CD4-positive, alpha-beta T cell (primary cell): ENCODE data around the gene CCSER1. TPM values are rescaled to one million over a fixed set of nuclear protein-coding genes. Genes with fewer than 3 reads are reported as not detected.

ENCODE experiments used
- ATAC-seq: fragments of 200-7000 bp; cut with Tn5 transposase; one replicate; pipeline ENCODE4 v1.10.0; 2022; ENCODE audit warnings: mild to moderate bottlenecking; ENCODE audit not compliant: poor library complexity
- CTCF ChIA-PET: fragments of 350-600 bp; sonication (Branson Sonifier 250); formaldehyde crosslinking; loops from one replicate; lab custom pipeline; 2021; ENCODE audit warnings: antibody characterized with exemption, inconsistent platforms; lab: Charles Lee
- POLR2A ChIA-PET: fragments of 350-600 bp; sonication (Branson Sonifier 250); formaldehyde crosslinking; loops from one replicate; lab custom pipeline; 2021; ENCODE audit warnings: antibody characterized with exemption, inconsistent platforms; lab: Charles Lee
- DNase-seq, 14 experiments: peaks; one replicate each; pipeline ENCODE4 v3.0.0-alpha.2; 2013 to 2020; ENCODE audit warnings: mixed read lengths in 2 of 14
- H3K27ac ChIP-seq, 2 donors: one replicate each; pipeline versions ENCODE4 v1.5.1 to v1.7.0; 2013; ENCODE audit warnings: low read length in 2 of 2, low read depth in 1 of 2, mild to moderate bottlenecking in 1 of 2
- H3K27me3 ChIP-seq, 2 experiments: 1 replicate in 1 of 2; 2 replicates in 1 of 2; pipeline versions ENCODE4 v1.6.1 to v1.7.0; 2013; ENCODE audit warnings: low read length in 2 of 2, control low read depth in 1 of 2, mild to moderate bottlenecking in 1 of 2, moderate library complexity in 1 of 2; ENCODE audit not compliant: insufficient read depth in 2 of 2, control insufficient read depth in 1 of 2
- H3K36me3 ChIP-seq: one replicate; pipeline ENCODE4 v1.6.1; 2013; ENCODE audit warnings: low read length, control low read depth; ENCODE audit not compliant: insufficient read depth
- H3K4me1 ChIP-seq: one replicate; pipeline ENCODE4 v1.6.1; 2013; ENCODE audit warnings: low read length, control low read depth; ENCODE audit not compliant: insufficient read depth
- H3K4me3 ChIP-seq: one replicate; pipeline ENCODE4 v1.5.1; 2013; ENCODE audit warnings: mild to moderate bottlenecking, low read length, moderate library complexity
- H3K9me3 ChIP-seq, 2 experiments: 1 replicate in 1 of 2; 2 replicates in 1 of 2; pipeline versions ENCODE4 v1.6.1 to v1.7.0; 2013; ENCODE audit warnings: low read length in 2 of 2, mild to moderate bottlenecking in 2 of 2, control low read depth in 1 of 2, moderate library complexity in 1 of 2; ENCODE audit not compliant: control insufficient read depth in 1 of 2, insufficient read depth in 1 of 2
- H3K27ac Mint-ChIP-seq: one replicate; pipeline ENCODE4 v1.8.0; 2020; ENCODE audit warnings: mixed read lengths
- H3K27me3 Mint-ChIP-seq: one replicate; pipeline ENCODE4 v1.8.0; 2021; ENCODE audit warnings: mixed read lengths
- H3K36me3 Mint-ChIP-seq: one replicate; pipeline ENCODE4 v1.8.0; 2021; ENCODE audit warnings: low read depth, mixed read lengths
- H3K4me1 Mint-ChIP-seq: one replicate; pipeline ENCODE4 v1.8.0; 2021; ENCODE audit warnings: low read depth, mixed read lengths
- H3K4me3 Mint-ChIP-seq: one replicate; pipeline ENCODE4 v1.8.0; 2020; ENCODE audit warnings: mild to moderate bottlenecking, mixed read lengths
- H3K9me3 Mint-ChIP-seq: one replicate; pipeline ENCODE4 v1.8.0; 2020; ENCODE audit warnings: mixed read lengths
- CTCF ChIP-seq: fragments of 200-600 bp; IDR thresholded peaks from one replicate; pipeline ENCODE4 v1.8.0; 2022; ENCODE audit warnings: antibody characterized with exemption, mild to moderate bottlenecking
- intact Hi-C, 2 experiments: fragments of 100-400 bp; cut with DNase I in 1 of 2; cut with micrococcal nuclease in 1 of 2; formaldehyde crosslinking; loops; one replicate each; pipeline versions ENCODE4 v1.15.1 to v1.9.0; 2023 to 2025; cut with DNase I, micrococcal nuclease
- total RNA-seq, 174 experiments: library from RNA in 2 of 174; stranded (reverse) in 2 of 174; gene quantifications; one replicate each; pipeline ENCODE4 v1.2.3 and lab custom pipeline; 2021 to 2026

CCSER1 gene
- total RNA-seq, 2 experiments from 2014 or later = 0.36 to 0.71 TPM

- H3K9me3 Mint-ChIP-seq = peaks cover 13% of the 10 kb centered on the region
- peaks cover 0 to 8% of the 10 kb centered on the region in 2 experiments for H3K9me3 ChIP-seq
- no peaks in the 10 kb centered on the region for H3K27me3 ChIP-seq
- no peak for TF ChIP-seq CTCF
- H3K36me3 ChIP-seq = no peaks in the 10 kb centered on the region
- H3K27ac ChIP-seq = no peak overlapping the region
- H3K4me3 Mint-ChIP-seq = no peak overlapping the region
- no peak overlapping the region for H3K4me3 ChIP-seq
- no peak for DNase-seq
- no peaks in the 10 kb centered on the region for H3K4me1 ChIP-seq
- H3K27ac Mint-ChIP-seq = no peak overlapping the region
- H3K4me1 Mint-ChIP-seq = no peaks in the 10 kb centered on the region
- H3K27me3 Mint-ChIP-seq = no peaks in the 10 kb centered on the region
- ChIA-PET CTCF (no interaction called here), POLR2A (no interaction called here)
- no peaks in the 10 kb centered on the region for H3K36me3 Mint-ChIP-seq
- no peak for ATAC-seq
- intact Hi-C loops = no loop called here
These were observed 665.5 kb downstream of the CCSER1 start for GRCh38 chr4:90792696-90793095.

GRCh38 chr4:90798948-90799347 lies 671.8 kb downstream of the CCSER1 start:
- DNase-seq = no peak
- no peaks in the 10 kb centered on the region for H3K36me3 ChIP-seq
- Mint-ChIP-seq H3K4me1 (no peaks in the 10 kb centered on the region), H3K27me3 (no peaks in the 10 kb centered on the region), H3K27ac (no peak overlapping the region), H3K36me3 (no peaks in the 10 kb centered on the region), H3K4me3 (no peak overlapping the region), H3K9me3 (peaks cover 8% of the 10 kb centered on the region)
- no peak overlapping the region for H3K4me3 ChIP-seq
- H3K27ac ChIP-seq = no peak overlapping the region
- intact Hi-C loops = no loop called here
- no peak for ATAC-seq
- peaks cover 0 to 19% of the 10 kb centered on the region in 2 experiments for H3K9me3 ChIP-seq
- H3K4me1 ChIP-seq = no peaks in the 10 kb centered on the region
- no peaks in the 10 kb centered on the region for H3K27me3 ChIP-seq
- CTCF ChIA-PET = no interaction called here
- POLR2A ChIA-PET = no interaction called here
- no peak for TF ChIP-seq CTCF

DNA sequence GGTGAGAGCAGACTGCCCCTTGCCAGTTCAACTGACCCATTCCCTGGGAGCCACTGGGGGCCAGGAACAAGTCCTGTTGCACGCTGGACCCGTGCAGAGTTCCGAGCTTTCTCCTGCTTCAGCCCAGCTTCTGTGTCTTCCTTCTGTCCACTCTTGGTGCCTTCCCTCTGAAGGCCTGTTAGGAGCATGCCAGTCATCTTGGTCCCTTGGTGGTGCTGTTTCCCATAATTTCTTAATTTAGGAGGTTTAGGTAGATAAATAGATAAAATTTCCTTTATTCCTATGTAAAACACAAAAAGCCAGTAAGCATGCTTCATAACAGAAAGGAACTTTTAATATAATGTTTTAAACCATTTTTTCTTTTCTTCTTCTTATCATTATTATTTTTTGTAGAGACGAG lies 672.7 kb downstream of the CCSER1 start:
- H3K36me3 Mint-ChIP-seq = no peaks in the 10 kb centered on the region
- ChIA-PET CTCF (no interaction called here), POLR2A (no interaction called here)
- Histone ChIP-seq H3K4me1 (no peaks in the 10 kb centered on the region), H3K4me3 (no peak overlapping the region), H3K27me3 (no peaks in the 10 kb centered on the region), H3K27ac (no peak overlapping the region), H3K36me3 (no peaks in the 10 kb centered on the region), H3K9me3 (peaks cover 0 to 16% of the 10 kb centered on the region in 2 experiments)
- H3K4me1 Mint-ChIP-seq = no peaks in the 10 kb centered on the region
- intact Hi-C loops = no loop called here
- no peak for ATAC-seq
- no peak for DNase-seq
- H3K27ac Mint-ChIP-seq = no peak overlapping the region
- peaks cover 3% of the 10 kb centered on the region for H3K9me3 Mint-ChIP-seq
- no peaks in the 10 kb centered on the region for H3K27me3 Mint-ChIP-seq
- H3K4me3 Mint-ChIP-seq = no peak overlapping the region
- no peak for TF ChIP-seq CTCF
